MCF 10A (cell line): ENCODE data around the gene GAS6. TPM values are rescaled to one million over a fixed set of nuclear protein-coding genes. Genes with fewer than 3 reads are reported as not detected.
A peak's percentile ranks its signal among the peaks of the same experiment; 100 is the strongest.

Experiments used
- BruUV-seq: library from RNA; stranded (reverse); fragments of 400-500 nt; replicated peaks from 2 replicates; lab custom pipeline; 2021; lab: Mats Ljungman, UMichigan
- CTCF ChIA-PET: fragments of 300-600 bp; sonication (Branson Sonifier 250); formaldehyde crosslinking; extraction: SDS; loops from one replicate; lab custom pipeline; 2021; ENCODE audit warnings: antibody characterized with exemption, inconsistent platforms; lab: Yijun Ruan, JAX
- POLR2A ChIA-PET: fragments of 300-600, 350-650 bp; sonication (Branson Sonifier 250); formaldehyde crosslinking; extraction: SDS; loops from one replicate; lab custom pipeline; 2020; ENCODE audit warnings: antibody characterized with exemption, inconsistent platforms; lab: Yijun Ruan, JAX
- DNase-seq: peaks from one replicate; pipeline ENCODE4 v3.0.0-alpha.2; 2018; ENCODE audit not compliant: unreplicated experiment
- H3K27ac Mint-ChIP-seq: one replicate; pipeline ENCODE4 v1.8.0; 2022; ENCODE audit warnings: mild to moderate bottlenecking, low read depth, mixed read lengths; ENCODE audit not compliant: unreplicated experiment
- H3K27me3 Mint-ChIP-seq: one replicate; pipeline ENCODE4 v1.8.0; 2022; ENCODE audit warnings: mixed read lengths; ENCODE audit not compliant: insufficient read depth, unreplicated experiment
- H3K36me3 Mint-ChIP-seq: one replicate; pipeline ENCODE4 v1.8.0; 2022; ENCODE audit warnings: mild to moderate bottlenecking, moderate library complexity, mixed read lengths; ENCODE audit not compliant: insufficient read depth, unreplicated experiment
- H3K4me1 Mint-ChIP-seq: one replicate; pipeline ENCODE4 v1.8.0; 2022; ENCODE audit warnings: mixed read lengths; ENCODE audit not compliant: insufficient read depth, unreplicated experiment
- H3K4me3 Mint-ChIP-seq: one replicate; pipeline ENCODE4 v1.8.0; 2022; ENCODE audit warnings: mild to moderate bottlenecking, moderate library complexity, mixed read lengths; ENCODE audit not compliant: unreplicated experiment
- H3K9me3 Mint-ChIP-seq: one replicate; pipeline ENCODE4 v1.8.0; 2022; ENCODE audit warnings: mixed read lengths; ENCODE audit not compliant: unreplicated experiment
- intact Hi-C: fragments of 100-400 bp; cut with micrococcal nuclease; formaldehyde crosslinking; loops from 2 replicates; pipeline ENCODE4 v1.14.1; 2022
- total RNA-seq: library from RNA; stranded (reverse); gene quantifications from 2 replicates; pipeline ENCODE4 v1.2.3, GENCODE V29; 2022
- TF ChIP-seq, protein P1 (sequence below): fragments of 200-600 bp; IDR thresholded peaks from one replicate; pipeline ENCODE4 v1.8.0; 2022; ENCODE audit warnings: antibody characterized with exemption, mild to moderate bottlenecking; ENCODE audit not compliant: unreplicated experiment

GAS6 gene
- total RNA-seq, 1 experiment from 2014 or later: 92.3 TPM

GRCh38 chr13:113852536-113853517 is 11.0 kb downstream of the GAS6 start:
- Mint-ChIP-seq H3K9me3 (no peaks in the 10 kb centered on the region), H3K27ac (peak overlapping the region; percentile 40), H3K27me3 (no peaks in the 10 kb centered on the region), H3K4me3 (no peak overlapping the region), H3K36me3 (peaks cover 6% of the 10 kb centered on the region), H3K4me1 (peaks cover 8% of the 10 kb centered on the region)
- no peak for DNase-seq
- TF ChIP-seq, protein P1, sequence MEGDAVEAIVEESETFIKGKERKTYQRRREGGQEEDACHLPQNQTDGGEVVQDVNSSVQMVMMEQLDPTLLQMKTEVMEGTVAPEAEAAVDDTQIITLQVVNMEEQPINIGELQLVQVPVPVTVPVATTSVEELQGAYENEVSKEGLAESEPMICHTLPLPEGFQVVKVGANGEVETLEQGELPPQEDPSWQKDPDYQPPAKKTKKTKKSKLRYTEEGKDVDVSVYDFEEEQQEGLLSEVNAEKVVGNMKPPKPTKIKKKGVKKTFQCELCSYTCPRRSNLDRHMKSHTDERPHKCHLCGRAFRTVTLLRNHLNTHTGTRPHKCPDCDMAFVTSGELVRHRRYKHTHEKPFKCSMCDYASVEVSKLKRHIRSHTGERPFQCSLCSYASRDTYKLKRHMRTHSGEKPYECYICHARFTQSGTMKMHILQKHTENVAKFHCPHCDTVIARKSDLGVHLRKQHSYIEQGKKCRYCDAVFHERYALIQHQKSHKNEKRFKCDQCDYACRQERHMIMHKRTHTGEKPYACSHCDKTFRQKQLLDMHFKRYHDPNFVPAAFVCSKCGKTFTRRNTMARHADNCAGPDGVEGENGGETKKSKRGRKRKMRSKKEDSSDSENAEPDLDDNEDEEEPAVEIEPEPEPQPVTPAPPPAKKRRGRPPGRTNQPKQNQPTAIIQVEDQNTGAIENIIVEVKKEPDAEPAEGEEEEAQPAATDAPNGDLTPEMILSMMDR: no peak
- ChIA-PET POLR2A (interaction anchor here (1.0 kb wide), 1 partner anchor 15 kb away, joined by 4 read pairs; no protein-coding TSS in a partner anchor), CTCF (no interaction called here)
- intact Hi-C loops: no loop called here
- BruUV-seq: no TSS peak

- H3K27ac Mint-ChIP-seq: no peak overlapping the region
- intact Hi-C loops: no loop called here
Observed at GRCh38 chr13:113851826-113852535, 11.9 kb downstream of the GAS6 start.

DNA sequence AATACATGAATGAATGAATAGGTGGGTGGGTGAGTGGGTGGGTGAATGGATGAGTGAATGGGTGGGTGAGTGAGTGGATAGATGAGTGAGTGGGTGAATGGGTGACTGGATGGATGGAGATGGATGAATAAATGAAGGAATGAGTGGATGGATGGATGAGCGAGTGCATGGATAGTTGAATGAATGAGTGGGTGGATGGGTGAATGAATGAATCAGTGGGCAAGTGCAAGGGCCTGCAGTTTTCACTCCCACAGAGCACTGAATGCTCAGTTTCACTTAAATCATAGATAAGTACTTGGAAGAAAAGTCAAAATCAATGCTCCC is 12.4 kb downstream of the GAS6 start:
- POLR2A ChIA-PET: interaction anchor here (1.0 kb wide), 1 partner anchor 14 kb away, joined by 4 read pairs; no protein-coding TSS in a partner anchor

More at GRCh38 chr13:113851826-113852535, 11.9 kb downstream of the GAS6 start:
- ChIA-PET POLR2A (interaction anchor here (1.0 kb wide), 1 partner anchor 14 kb away, joined by 4 read pairs; no protein-coding TSS in a partner anchor), CTCF (no interaction called here)
- Mint-ChIP-seq H3K36me3 (peaks cover 7% of the 10 kb centered on the region), H3K4me3 (no peak overlapping the region), H3K27me3 (no peaks in the 10 kb centered on the region), H3K9me3 (no peaks in the 10 kb centered on the region), H3K4me1 (peaks cover 10% of the 10 kb centered on the region)
- no peak for DNase-seq
- TF ChIP-seq, protein P1: no peak
- no TSS peak for BruUV-seq

More for the DNA sequence above, 12.4 kb downstream of the GAS6 start:
- H3K4me1 Mint-ChIP-seq: peaks cover 9% of the 10 kb centered on the region
- H3K36me3 Mint-ChIP-seq: peaks cover 10% of the 10 kb centered on the region
- H3K9me3 Mint-ChIP-seq: no peaks in the 10 kb centered on the region
- H3K27ac Mint-ChIP-seq: no peak overlapping the region
- H3K27me3 Mint-ChIP-seq: no peaks in the 10 kb centered on the region
- CTCF ChIA-PET: no interaction called here
- no TSS peak for BruUV-seq
- TF ChIP-seq, protein P1: no peak
- DNase-seq: no peak
- intact Hi-C loops: no loop called here
- H3K4me3 Mint-ChIP-seq: no peak overlapping the region
